Stimulated activated CD4-positive, alpha-beta T cell treated with anti-CD3 and anti-CD28 coated beads, Interleukin-2, amount 100 ng/mL, for 4 hours (primary cell): ENCODE data around the gene ATP6V1B1.
"Not testable (repeated sequence)": the region's sequence is repeated elsewhere in the genome, so short reads cannot be mapped to it uniquely, and the experiment has no call there.

Source experiments
- DNase-seq: peaks from one replicate; pipeline ENCODE4 v3.0.0-alpha.2; 2020; ENCODE audit warnings: low read depth

The ATP6V1B1 gene

GRCh38 chr2:70990216-70990615 lies 54.5 kb downstream of the ATP6V1B1 start:
- DNase-seq = no peak

- no peak for DNase-seq
Observed at GRCh38 chr2:70991142-70991541, 55.4 kb downstream of the ATP6V1B1 start.

- no peak for DNase-seq
Observed at GRCh38 chr2:70991742-70992141, 56.0 kb downstream of the ATP6V1B1 start.

GRCh38 chr2:70992945-70993853 lies 57.5 kb downstream of the ATP6V1B1 start:
- DNase-seq = no peak

GRCh38 chr2:70994009-70994698 lies 58.5 kb downstream of the ATP6V1B1 start:
- DNase-seq = no peak

GRCh38 chr2:70994699-70995425 lies 59.2 kb downstream of the ATP6V1B1 start, which contains the start of gene TEX261:
Gene TEX261, minus strand, starts transcription at chr2:70994873. Its CDS starts 116 bp downstream, at chr2:70994757.
- DNase-seq = peak; percentile 81

- DNase-seq = peak; percentile 44
Observed at GRCh38 chr2:70995426-70995729, 59.7 kb downstream of the ATP6V1B1 start.

GRCh38 chr2:70998885-70999284 lies 63.2 kb downstream of the ATP6V1B1 start:
- not testable (repeated sequence) for DNase-seq

- DNase-seq = no peak
Observed at GRCh38 chr2:70999362-70999761, 63.7 kb downstream of the ATP6V1B1 start.

- not testable (repeated sequence) for DNase-seq
Observed at GRCh38 chr2:70999931-71000330, 64.2 kb downstream of the ATP6V1B1 start.

GRCh38 chr2:71000780-71001591 lies 65.3 kb downstream of the ATP6V1B1 start:
- DNase-seq = peak; percentile 70

GRCh38 chr2:71001592-71001927 lies 65.9 kb downstream of the ATP6V1B1 start:
- DNase-seq = no peak

- DNase-seq = no peak
Observed at GRCh38 chr2:71001981-71002570, 66.4 kb downstream of the ATP6V1B1 start.

GRCh38 chr2:71003396-71003795 lies 67.7 kb downstream of the ATP6V1B1 start:
- DNase-seq = no peak

- no peak for DNase-seq
Observed at GRCh38 chr2:71003966-71004755, 68.5 kb downstream of the ATP6V1B1 start.

GRCh38 chr2:71004857-71005256 lies 69.2 kb downstream of the ATP6V1B1 start:
- DNase-seq = no peak

- no peak for DNase-seq
Observed at GRCh38 chr2:71005271-71006202, 69.8 kb downstream of the ATP6V1B1 start.

GRCh38 chr2:71006323-71006722 lies 70.6 kb downstream of the ATP6V1B1 start:
- no peak for DNase-seq
